Brain pericyte (primary cell): Measurements from ENCODE around the gene GID8.
"Not testable (repeated sequence)": the region's sequence is repeated elsewhere in the genome, so short reads cannot be mapped to it uniquely, and the experiment has no call there.

ENCODE experiments used
- DNase-seq: peaks from one replicate; pipeline ENCODE4 v3.0.0-alpha.2; 2012; ENCODE audit warnings: low read depth, low spot score

GID8 gene

DNA sequence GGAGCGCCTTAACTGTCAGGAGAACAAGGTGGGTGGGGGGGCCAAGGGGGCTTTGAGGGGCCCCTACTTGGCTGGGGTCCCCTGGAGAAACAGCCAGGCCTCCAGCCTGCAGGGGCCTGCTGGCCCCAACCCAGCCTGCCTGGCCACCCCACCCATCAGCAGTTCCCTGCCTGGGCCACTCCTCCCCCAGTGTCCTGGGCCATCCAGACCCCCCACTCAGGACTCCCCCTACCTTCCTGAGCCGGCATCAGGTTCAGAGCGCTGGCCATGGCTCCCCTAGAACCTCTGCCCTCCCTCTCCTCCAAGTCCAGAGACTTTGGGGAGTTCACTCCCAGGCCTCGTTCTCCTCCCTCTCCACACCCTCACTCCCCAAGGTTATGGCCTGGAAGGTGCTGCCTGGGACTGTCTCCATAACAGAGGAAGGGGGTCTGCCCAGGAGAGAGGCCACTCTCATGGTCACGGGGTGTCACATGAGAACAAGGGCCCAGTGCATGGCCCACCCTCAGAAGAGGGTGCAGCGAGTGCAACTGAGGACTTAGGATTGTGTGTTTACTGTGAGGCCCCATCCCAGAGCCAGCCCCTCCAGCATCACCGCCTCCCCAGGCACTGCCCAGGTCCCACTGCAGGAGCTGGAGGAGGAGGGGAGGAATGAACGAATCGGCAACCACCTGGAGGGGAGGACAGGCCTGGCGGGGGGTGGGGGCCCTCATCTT is 20.6 kb downstream of the GID8 start:
- no peak for DNase-seq

- no peak for DNase-seq
These were observed 21.4 kb downstream of the GID8 start for GRCh38 chr20:62959101-62959971.

- DNase-seq = no peak
These were observed 22.1 kb downstream of the GID8 start for GRCh38 chr20:62959998-62960436.

DNA sequence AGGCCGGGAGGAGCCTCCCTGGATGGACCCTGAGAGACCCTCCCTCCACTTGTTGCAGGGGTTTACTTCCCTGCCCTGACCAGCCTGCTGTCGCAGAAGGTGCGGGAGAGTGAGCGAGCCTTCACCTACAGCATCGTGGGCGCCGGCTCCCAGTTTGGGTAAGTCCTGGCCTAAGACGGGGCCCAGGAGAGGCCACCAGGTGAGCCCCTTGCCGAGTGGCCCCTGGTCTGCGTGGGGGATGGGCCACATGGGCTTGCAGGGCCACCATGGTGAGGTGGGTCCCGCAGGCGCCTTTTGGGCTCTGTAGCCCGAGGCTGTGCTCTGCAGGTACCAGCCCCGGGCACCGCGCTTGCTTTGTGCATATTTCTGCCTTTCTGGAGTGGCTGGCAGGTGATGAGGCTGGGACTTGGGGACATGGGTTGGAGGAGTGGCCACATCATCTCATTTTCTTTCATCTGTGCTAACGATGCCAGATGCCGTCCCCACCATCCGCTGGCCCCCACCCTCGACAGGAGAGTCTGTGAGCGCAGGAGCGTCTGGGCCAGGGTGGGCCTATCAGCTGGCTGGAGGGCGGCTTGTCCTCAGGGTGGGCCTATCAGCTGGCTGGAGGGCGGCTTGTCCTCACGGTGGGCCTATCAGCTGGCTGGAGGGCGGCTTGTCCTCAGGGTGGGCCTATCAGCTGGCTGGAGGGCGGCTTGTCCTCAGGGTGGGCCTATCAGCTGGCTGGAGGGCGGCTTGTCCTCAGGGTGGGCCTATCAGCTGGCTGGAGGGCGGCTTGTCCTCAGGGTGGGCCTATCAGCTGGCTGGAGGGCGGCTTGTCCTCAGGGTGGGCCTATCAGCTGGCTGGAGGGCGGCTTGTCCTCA is 22.7 kb downstream of the GID8 start:
- DNase-seq = not testable (repeated sequence)

- DNase-seq = no peak
These were observed 23.4 kb downstream of the GID8 start for GRCh38 chr20:62961310-62961783.

DNA sequence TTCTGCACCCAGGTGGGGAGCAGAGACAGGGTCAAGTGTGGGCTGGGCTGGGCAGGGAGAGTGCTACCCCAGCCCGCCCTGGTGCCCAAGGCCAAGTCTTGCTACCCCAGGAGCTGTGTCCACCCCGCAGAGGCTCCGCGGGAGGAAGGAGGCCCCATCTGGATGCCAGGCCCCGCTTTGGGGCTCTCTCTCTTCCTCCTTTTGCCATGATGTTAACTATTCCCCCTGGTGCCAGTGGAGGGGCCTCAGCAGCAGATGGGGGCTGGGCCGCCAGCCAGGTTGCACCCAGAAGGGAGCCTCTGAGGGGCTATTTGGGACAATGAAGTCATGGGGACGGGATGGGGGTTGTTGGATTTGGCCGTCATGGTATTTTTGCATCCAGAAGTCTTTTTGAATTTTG is 23.9 kb downstream of the GID8 start:
- no peak for DNase-seq

DNA sequence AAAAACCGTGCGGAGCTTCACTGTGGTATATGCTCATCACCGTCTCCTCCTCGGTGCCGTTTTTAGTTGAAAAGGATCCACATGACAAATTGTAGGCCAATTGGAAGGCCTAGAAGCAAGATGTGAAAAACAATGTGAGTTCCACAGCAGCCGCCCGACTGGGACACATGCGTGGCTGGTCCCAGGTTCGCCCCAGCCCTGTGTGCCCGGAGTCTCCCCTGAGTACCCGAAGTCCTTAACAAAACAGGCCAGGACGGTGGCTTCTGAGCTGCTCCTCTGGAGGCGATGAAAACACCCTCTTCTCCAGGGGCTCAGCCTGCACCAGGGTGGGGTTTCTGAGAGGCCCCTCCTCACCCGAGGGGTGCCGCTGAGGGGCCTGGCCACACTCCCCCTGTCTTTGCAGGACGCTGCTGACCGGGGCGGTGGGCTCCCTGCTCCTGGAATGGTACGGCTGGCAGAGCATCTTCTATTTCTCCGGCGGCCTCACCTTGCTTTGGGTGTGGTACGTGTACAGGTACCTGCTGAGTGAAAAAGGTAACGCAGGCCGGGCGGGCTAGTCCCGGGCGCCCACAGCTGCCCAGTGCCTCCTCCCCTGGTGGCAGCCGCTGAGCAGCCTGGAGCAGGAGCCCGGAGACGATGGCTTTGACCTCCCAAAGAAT is 24.4 kb downstream of the GID8 start:
- DNase-seq = no peak

GRCh38 chr20:62962891-62963613 is 25.1 kb downstream of the GID8 start:
- no peak for DNase-seq

DNA sequence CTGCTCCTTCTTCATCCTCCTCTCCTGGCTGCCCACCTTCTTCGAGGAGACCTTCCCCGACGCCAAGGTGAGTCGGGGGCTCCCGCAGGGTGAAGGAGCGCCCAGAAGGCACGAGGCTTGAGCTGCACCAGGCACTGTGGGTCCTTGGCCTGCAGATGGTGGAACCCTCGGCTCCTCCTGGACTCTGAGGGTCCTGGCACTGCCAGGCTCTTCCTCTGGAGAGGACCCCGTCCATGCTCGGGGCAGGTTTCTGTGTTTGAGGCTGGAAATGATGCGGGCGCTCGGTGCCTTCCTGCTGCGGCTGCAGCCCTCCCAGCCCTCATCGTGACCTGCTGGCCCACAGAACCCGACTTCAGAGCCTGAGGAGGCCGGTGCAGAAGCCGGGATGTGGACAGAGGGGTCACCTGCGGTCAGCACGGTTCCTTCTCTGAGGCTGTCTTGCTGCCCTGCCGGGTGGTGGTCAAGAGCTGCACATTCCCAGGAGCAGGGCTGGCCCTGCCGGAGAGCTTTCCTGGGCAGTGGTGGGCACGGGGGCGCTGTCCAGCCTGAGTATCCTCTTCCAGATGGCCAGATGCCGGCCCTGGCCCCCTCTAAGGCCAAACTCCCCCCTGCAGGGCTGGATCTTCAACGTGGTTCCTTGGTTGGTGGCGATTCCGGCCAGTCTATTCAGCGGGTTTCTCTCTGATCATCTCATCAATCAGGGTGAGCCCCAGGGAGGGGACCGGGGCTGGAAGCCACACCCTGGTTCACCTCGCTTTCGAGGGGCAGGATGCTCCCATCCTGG is 25.9 kb downstream of the GID8 start:
- no peak for DNase-seq

GRCh38 chr20:62964700-62965099 is 26.8 kb downstream of the GID8 start:
- no peak for DNase-seq

- DNase-seq = no peak
These were observed 27.4 kb downstream of the GID8 start for GRCh38 chr20:62965363-62965771.

GRCh38 chr20:62966212-62967148 is 28.5 kb downstream of the GID8 start:
- DNase-seq = no peak

DNA sequence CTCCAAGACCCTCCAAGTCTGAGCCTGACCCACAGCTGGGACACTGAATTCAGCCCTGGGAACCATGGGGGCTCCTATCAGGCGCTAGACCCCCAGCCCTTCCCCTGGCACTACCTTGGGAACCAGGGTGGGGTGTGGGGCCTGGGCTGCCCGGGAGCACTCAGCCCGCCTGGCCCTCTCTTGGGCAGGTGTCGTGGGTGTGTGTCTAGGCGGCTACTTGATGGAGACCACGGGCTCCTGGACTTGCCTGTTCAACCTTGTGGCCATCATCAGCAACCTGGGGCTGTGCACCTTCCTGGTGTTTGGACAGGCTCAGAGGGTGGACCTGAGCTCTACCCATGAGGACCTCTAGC is 29.2 kb downstream of the GID8 start:
- DNase-seq = no peak

- DNase-seq = no peak
These were observed 29.8 kb downstream of the GID8 start for GRCh38 chr20:62967628-62968351.

- no peak for DNase-seq
These were observed 30.6 kb downstream of the GID8 start for GRCh38 chr20:62968378-62969178.

- no peak for DNase-seq
These were observed 31.3 kb downstream of the GID8 start for GRCh38 chr20:62969179-62969760.

DNA sequence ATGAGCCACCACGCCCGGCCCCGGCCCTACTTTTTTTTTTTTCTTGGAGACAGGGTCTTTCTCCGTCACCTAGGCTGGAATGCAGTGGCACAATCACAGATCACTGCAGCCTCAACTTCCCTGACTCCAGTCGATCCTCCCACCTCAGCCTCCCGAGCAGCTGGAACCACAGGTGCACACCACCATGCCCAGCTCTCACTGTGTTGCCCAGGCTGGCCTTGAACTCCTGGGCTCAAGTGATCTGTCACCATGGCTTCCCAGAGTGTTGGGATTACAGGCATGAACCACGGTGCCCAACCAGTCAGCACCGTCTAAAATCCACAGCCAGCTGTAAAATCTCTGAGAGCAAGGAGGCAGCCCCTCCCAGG is 32.0 kb downstream of the GID8 start:
- no peak for DNase-seq
